ENCODE results near the gene TOM1L2.
"Not testable (repeated sequence)": the region's sequence is repeated elsewhere in the genome, so short reads cannot be mapped to it uniquely, and the experiment has no call there.

The TOM1L2 gene

GRCh38 chr17:17960500-17961030 is 11.6 kb downstream of the TOM1L2 start:
- H3K9me3 ChIP-seq (ENCODE audit: control insufficient read depth, low read length), result no peaks in the 10 kb centered on the region
- DNase-seq, result no peak
- peak overlapping the region; percentile 45 for H3K4me3 ChIP-seq (ENCODE audit: insufficient read depth, low read depth, low read length, poor library complexity, severe bottlenecking)
- peaks cover 36% of the 10 kb centered on the region for H3K4me1 ChIP-seq (ENCODE audit: control insufficient read depth, insufficient read depth, low read length, poor library complexity, severe bottlenecking)
- H3K27me3 ChIP-seq (replicated peaks; ENCODE audit: control insufficient read depth, insufficient read depth, low read length, poor library complexity, severe bottlenecking), result no peaks in the 10 kb centered on the region
- H3K27ac ChIP-seq (ENCODE audit: insufficient read depth, low read length, poor library complexity, severe bottlenecking), result peak overlapping the region; percentile 69
- no peaks in the 10 kb centered on the region for H3K36me3 ChIP-seq (ENCODE audit: control insufficient read depth, insufficient read depth, low read length)

GRCh38 chr17:17959520-17960361 is 12.5 kb downstream of the TOM1L2 start:
- Histone ChIP-seq H3K4me1 (ENCODE audit: control insufficient read depth, insufficient read depth, low read length, poor library complexity, severe bottlenecking) (peaks cover 36% of the 10 kb centered on the region), H3K9me3 (ENCODE audit: control insufficient read depth, low read length) (no peaks in the 10 kb centered on the region), H3K27ac (ENCODE audit: insufficient read depth, low read length, poor library complexity, severe bottlenecking) (peak overlapping the region; percentile 69), H3K36me3 (ENCODE audit: control insufficient read depth, insufficient read depth, low read length) (no peaks in the 10 kb centered on the region), H3K4me3 (ENCODE audit: insufficient read depth, low read depth, low read length, poor library complexity, severe bottlenecking) (peak overlapping the region; percentile 45), H3K27me3 (replicated peaks; ENCODE audit: control insufficient read depth, insufficient read depth, low read length, poor library complexity, severe bottlenecking) (no peaks in the 10 kb centered on the region)
- no peak for DNase-seq

GRCh38 chr17:17958982-17959381 is 13.2 kb downstream of the TOM1L2 start:
- no peaks in the 10 kb centered on the region for H3K36me3 ChIP-seq (ENCODE audit: control insufficient read depth, insufficient read depth, low read length)
- no peaks in the 10 kb centered on the region for H3K9me3 ChIP-seq (ENCODE audit: control insufficient read depth, low read length)
- H3K4me1 ChIP-seq (ENCODE audit: control insufficient read depth, insufficient read depth, low read length, poor library complexity, severe bottlenecking), result peaks cover 36% of the 10 kb centered on the region
- H3K4me3 ChIP-seq (ENCODE audit: insufficient read depth, low read depth, low read length, poor library complexity, severe bottlenecking), result peak overlapping the region; percentile 45
- H3K27ac ChIP-seq (ENCODE audit: insufficient read depth, low read length, poor library complexity, severe bottlenecking), result peak overlapping the region; percentile 69
- DNase-seq, result no peak
- no peaks in the 10 kb centered on the region for H3K27me3 ChIP-seq (replicated peaks; ENCODE audit: control insufficient read depth, insufficient read depth, low read length, poor library complexity, severe bottlenecking)

GRCh38 chr17:17957584-17957916 is 14.7 kb downstream of the TOM1L2 start:
- peaks cover 36% of the 10 kb centered on the region for H3K4me1 ChIP-seq (ENCODE audit: control insufficient read depth, insufficient read depth, low read length, poor library complexity, severe bottlenecking)
- H3K27ac ChIP-seq (ENCODE audit: insufficient read depth, low read length, poor library complexity, severe bottlenecking), result peak overlapping the region; percentile 69
- H3K36me3 ChIP-seq (ENCODE audit: control insufficient read depth, insufficient read depth, low read length), result no peaks in the 10 kb centered on the region
- H3K27me3 ChIP-seq (replicated peaks; ENCODE audit: control insufficient read depth, insufficient read depth, low read length, poor library complexity, severe bottlenecking), result no peaks in the 10 kb centered on the region
- DNase-seq, result no peak
- H3K4me3 ChIP-seq (ENCODE audit: insufficient read depth, low read depth, low read length, poor library complexity, severe bottlenecking), result no peak overlapping the region
- no peaks in the 10 kb centered on the region for H3K9me3 ChIP-seq (ENCODE audit: control insufficient read depth, low read length)

GRCh38 chr17:17955790-17956341 is 16.3 kb downstream of the TOM1L2 start:
- H3K27me3 ChIP-seq (replicated peaks; ENCODE audit: control insufficient read depth, insufficient read depth, low read length, poor library complexity, severe bottlenecking); DNase-seq; H3K9me3 ChIP-seq (ENCODE audit: control insufficient read depth, low read length); H3K4me3 ChIP-seq (ENCODE audit: insufficient read depth, low read depth, low read length, poor library complexity, severe bottlenecking); H3K36me3 ChIP-seq (ENCODE audit: control insufficient read depth, insufficient read depth, low read length); H3K27ac ChIP-seq (ENCODE audit: insufficient read depth, low read length, poor library complexity, severe bottlenecking): not testable (repeated sequence)
- peaks cover 33% of the 10 kb centered on the region for H3K4me1 ChIP-seq (ENCODE audit: control insufficient read depth, insufficient read depth, low read length, poor library complexity, severe bottlenecking)

GRCh38 chr17:17954079-17954478 is 18.1 kb downstream of the TOM1L2 start:
- H3K27me3 ChIP-seq (replicated peaks; ENCODE audit: control insufficient read depth, insufficient read depth, low read length, poor library complexity, severe bottlenecking), result no peaks in the 10 kb centered on the region
- H3K4me1 ChIP-seq (ENCODE audit: control insufficient read depth, insufficient read depth, low read length, poor library complexity, severe bottlenecking), result peaks cover 23% of the 10 kb centered on the region

GRCh38 chr17:17952691-17953090 is 19.5 kb downstream of the TOM1L2 start:
- H3K4me1 ChIP-seq (ENCODE audit: control insufficient read depth, insufficient read depth, low read length, poor library complexity, severe bottlenecking), result peaks cover 10% of the 10 kb centered on the region
- no peak overlapping the region for H3K27ac ChIP-seq (ENCODE audit: insufficient read depth, low read length, poor library complexity, severe bottlenecking)
- no peaks in the 10 kb centered on the region for H3K36me3 ChIP-seq (ENCODE audit: control insufficient read depth, insufficient read depth, low read length)
- H3K4me3 ChIP-seq (ENCODE audit: insufficient read depth, low read depth, low read length, poor library complexity, severe bottlenecking), result no peak overlapping the region
- H3K27me3 ChIP-seq (replicated peaks; ENCODE audit: control insufficient read depth, insufficient read depth, low read length, poor library complexity, severe bottlenecking), result no peaks in the 10 kb centered on the region
- DNase-seq, result no peak
- H3K9me3 ChIP-seq (ENCODE audit: control insufficient read depth, low read length), result no peaks in the 10 kb centered on the region

More at GRCh38 chr17:17954079-17954478, 18.1 kb downstream of the TOM1L2 start:
- no peak for DNase-seq
- H3K9me3 ChIP-seq (ENCODE audit: control insufficient read depth, low read length), result no peaks in the 10 kb centered on the region
- H3K4me3 ChIP-seq (ENCODE audit: insufficient read depth, low read depth, low read length, poor library complexity, severe bottlenecking), result no peak overlapping the region
- H3K36me3 ChIP-seq (ENCODE audit: control insufficient read depth, insufficient read depth, low read length), result no peaks in the 10 kb centered on the region
- no peak overlapping the region for H3K27ac ChIP-seq (ENCODE audit: insufficient read depth, low read length, poor library complexity, severe bottlenecking)

GRCh38 chr17:17951524-17951923 is 20.7 kb downstream of the TOM1L2 start:
- Histone ChIP-seq H3K4me1 (ENCODE audit: control insufficient read depth, insufficient read depth, low read length, poor library complexity, severe bottlenecking) (no peaks in the 10 kb centered on the region), H3K4me3 (ENCODE audit: insufficient read depth, low read depth, low read length, poor library complexity, severe bottlenecking) (no peak overlapping the region), H3K27ac (ENCODE audit: insufficient read depth, low read length, poor library complexity, severe bottlenecking) (no peak overlapping the region), H3K27me3 (replicated peaks; ENCODE audit: control insufficient read depth, insufficient read depth, low read length, poor library complexity, severe bottlenecking) (no peaks in the 10 kb centered on the region), H3K9me3 (ENCODE audit: control insufficient read depth, low read length) (no peaks in the 10 kb centered on the region), H3K36me3 (ENCODE audit: control insufficient read depth, insufficient read depth, low read length) (no peaks in the 10 kb centered on the region)
- no peak for DNase-seq

GRCh38 chr17:17950806-17951205 is 21.4 kb downstream of the TOM1L2 start:
- H3K36me3 ChIP-seq (ENCODE audit: control insufficient read depth, insufficient read depth, low read length), result no peaks in the 10 kb centered on the region
- no peaks in the 10 kb centered on the region for H3K27me3 ChIP-seq (replicated peaks; ENCODE audit: control insufficient read depth, insufficient read depth, low read length, poor library complexity, severe bottlenecking)

GRCh38 chr17:17950347-17950746 is 21.9 kb downstream of the TOM1L2 start:
- Histone ChIP-seq H3K27ac (ENCODE audit: insufficient read depth, low read length, poor library complexity, severe bottlenecking) (no peak overlapping the region), H3K9me3 (ENCODE audit: control insufficient read depth, low read length) (no peaks in the 10 kb centered on the region), H3K36me3 (ENCODE audit: control insufficient read depth, insufficient read depth, low read length) (no peaks in the 10 kb centered on the region), H3K27me3 (replicated peaks; ENCODE audit: control insufficient read depth, insufficient read depth, low read length, poor library complexity, severe bottlenecking) (no peaks in the 10 kb centered on the region), H3K4me3 (ENCODE audit: insufficient read depth, low read depth, low read length, poor library complexity, severe bottlenecking) (no peak overlapping the region), H3K4me1 (ENCODE audit: control insufficient read depth, insufficient read depth, low read length, poor library complexity, severe bottlenecking) (no peaks in the 10 kb centered on the region)
- no peak for DNase-seq

More at GRCh38 chr17:17950806-17951205, 21.4 kb downstream of the TOM1L2 start:
- H3K9me3 ChIP-seq (ENCODE audit: control insufficient read depth, low read length), result no peaks in the 10 kb centered on the region
- H3K4me3 ChIP-seq (ENCODE audit: insufficient read depth, low read depth, low read length, poor library complexity, severe bottlenecking), result no peak overlapping the region
- H3K27ac ChIP-seq (ENCODE audit: insufficient read depth, low read length, poor library complexity, severe bottlenecking), result no peak overlapping the region
- DNase-seq, result no peak
- no peaks in the 10 kb centered on the region for H3K4me1 ChIP-seq (ENCODE audit: control insufficient read depth, insufficient read depth, low read length, poor library complexity, severe bottlenecking)

Measured in effector memory CD4-positive, alpha-beta T cell (primary cell).